ENCODE data around the gene JARID2. TPM values are rescaled to one million over a fixed set of nuclear protein-coding genes. Genes with fewer than 3 reads are reported as not detected.

The JARID2 gene
- total and polyA plus RNA-seq, 2 of the 13 experiments (the other 11 are each of a cell fraction or from before 2014, with no cell fraction given): 7.5 to 10.3 TPM

DNA sequence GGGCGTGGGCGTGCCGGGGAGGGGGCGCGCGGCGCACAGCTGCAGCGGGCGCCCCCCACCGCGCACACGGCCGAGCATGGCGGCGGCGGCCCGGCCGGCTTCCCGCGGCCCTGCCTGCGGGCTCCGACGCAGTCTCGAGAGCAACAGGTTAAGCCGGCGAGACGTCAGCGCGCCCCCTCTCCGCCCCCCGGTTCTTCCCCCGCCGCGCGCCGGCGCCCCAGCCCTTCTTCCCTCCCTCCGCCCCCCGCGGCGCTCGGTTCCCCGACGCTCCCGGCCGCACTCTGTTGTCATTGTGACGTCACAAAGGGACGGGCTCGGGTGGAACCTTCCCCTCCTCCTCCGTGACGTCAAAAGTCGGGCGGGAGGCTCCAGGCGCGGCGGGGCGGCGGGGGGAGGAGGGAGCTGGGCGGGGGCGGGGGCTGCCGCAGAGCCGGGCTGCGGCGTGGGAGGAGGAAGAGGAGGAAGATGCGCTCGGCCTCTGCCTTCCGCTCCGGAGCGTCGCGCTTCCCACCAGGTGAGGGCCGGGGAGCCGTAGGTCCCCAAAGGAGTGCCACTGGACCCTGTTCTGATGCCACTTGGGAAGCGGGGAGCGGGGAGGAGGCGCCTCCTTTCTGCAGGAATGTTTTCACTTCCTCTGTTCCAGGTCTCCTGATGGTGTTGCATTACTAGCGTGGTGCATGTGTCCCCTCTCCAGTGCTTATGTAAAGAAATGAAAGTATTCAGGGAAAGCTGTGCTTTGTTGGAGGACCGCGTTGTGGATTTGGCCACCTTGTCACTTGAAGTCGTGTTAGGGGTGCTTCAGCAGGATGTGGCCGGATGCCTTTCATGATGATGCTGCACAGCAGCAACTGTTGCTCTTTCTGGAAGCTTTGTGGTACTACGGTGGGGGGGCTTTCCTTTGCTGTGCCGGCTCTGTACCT is 2.8 kb downstream of the JARID2 start (continued):
- no peak for TF ChIP-seq ZNF12 (CRISPR knock-in tag; IDR thresholded peaks at IDR 0.05)
- TF ChIP-seq CREB1 (IDR thresholded peaks at IDR 0.05): peak; percentile 99
- TF ChIP-seq CREB1 (CRISPR knock-in tag; IDR thresholded peaks at IDR 0.05): peak; percentile 91
- peak; percentile 26; the same call in 1 of the 2 replicates for TF ChIP-seq ZFP1 (CRISPR knock-in tag; IDR thresholded peaks at IDR 0.05)
- TF ChIP-seq, protein P1, sequence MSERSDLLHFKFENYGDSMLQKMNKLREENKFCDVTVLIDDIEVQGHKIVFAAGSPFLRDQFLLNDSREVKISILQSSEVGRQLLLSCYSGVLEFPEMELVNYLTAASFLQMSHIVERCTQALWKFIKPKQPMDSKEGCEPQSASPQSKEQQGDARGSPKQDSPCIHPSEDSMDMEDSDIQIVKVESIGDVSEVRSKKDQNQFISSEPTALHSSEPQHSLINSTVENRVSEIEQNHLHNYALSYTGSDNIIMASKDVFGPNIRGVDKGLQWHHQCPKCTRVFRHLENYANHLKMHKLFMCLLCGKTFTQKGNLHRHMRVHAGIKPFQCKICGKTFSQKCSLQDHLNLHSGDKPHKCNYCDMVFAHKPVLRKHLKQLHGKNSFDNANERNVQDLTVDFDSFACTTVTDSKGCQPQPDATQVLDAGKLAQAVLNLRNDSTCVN (CRISPR knock-in tag; IDR thresholded peaks at IDR 0.05; ENCODE audit: borderline replicate concordance): no peak
- TF ChIP-seq NR2F2 (IDR thresholded peaks at IDR 0.05; ENCODE audit: borderline replicate concordance, low read depth): no peak
- TF ChIP-seq ZSCAN25 (CRISPR knock-in tag; IDR thresholded peaks at IDR 0.05): no peak
- TF ChIP-seq, protein P2, sequence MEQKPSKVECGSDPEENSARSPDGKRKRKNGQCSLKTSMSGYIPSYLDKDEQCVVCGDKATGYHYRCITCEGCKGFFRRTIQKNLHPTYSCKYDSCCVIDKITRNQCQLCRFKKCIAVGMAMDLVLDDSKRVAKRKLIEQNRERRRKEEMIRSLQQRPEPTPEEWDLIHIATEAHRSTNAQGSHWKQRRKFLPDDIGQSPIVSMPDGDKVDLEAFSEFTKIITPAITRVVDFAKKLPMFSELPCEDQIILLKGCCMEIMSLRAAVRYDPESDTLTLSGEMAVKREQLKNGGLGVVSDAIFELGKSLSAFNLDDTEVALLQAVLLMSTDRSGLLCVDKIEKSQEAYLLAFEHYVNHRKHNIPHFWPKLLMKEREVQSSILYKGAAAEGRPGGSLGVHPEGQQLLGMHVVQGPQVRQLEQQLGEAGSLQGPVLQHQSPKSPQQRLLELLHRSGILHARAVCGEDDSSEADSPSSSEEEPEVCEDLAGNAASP (CRISPR knock-in tag; IDR thresholded peaks at IDR 0.05; ENCODE audit: borderline replicate concordance): no peak
- TF ChIP-seq SRSF1 (optimal IDR thresholded peaks at IDR 0.05; ENCODE audit: low read depth, low read length): no peak
- TF ChIP-seq, protein P3, sequence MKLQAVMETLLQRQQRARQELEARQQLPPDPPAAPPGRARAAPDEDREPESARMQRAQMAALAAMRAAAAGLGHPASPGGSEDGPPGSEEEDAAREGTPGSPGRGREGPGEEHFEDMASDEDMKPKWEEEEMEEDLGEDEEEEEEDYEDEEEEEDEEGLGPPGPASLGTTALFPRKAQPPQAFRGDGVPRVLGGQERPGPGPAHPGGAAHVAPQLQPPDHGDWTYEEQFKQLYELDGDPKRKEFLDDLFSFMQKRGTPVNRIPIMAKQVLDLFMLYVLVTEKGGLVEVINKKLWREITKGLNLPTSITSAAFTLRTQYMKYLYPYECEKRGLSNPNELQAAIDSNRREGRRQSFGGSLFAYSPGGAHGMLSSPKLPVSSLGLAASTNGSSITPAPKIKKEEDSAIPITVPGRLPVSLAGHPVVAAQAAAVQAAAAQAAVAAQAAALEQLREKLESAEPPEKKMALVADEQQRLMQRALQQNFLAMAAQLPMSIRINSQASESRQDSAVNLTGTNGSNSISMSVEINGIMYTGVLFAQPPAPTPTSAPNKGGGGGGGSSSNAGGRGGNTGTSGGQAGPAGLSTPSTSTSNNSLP (IDR thresholded peaks at IDR 0.05; ENCODE audit: low read depth, low read length): no peak
- TF ChIP-seq PRMT3 (CRISPR knock-in tag; IDR thresholded peaks at IDR 0.05; ENCODE audit: borderline replicate concordance, low read depth): no peak
- TF ChIP-seq, protein P4, sequence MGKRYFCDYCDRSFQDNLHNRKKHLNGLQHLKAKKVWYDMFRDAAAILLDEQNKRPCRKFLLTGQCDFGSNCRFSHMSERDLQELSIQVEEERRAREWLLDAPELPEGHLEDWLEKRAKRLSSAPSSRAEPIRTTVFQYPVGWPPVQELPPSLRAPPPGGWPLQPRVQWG (CRISPR knock-in tag; IDR thresholded peaks at IDR 0.05; ENCODE audit: borderline replicate concordance, low read depth): no peak
- TF ChIP-seq, protein P5, sequence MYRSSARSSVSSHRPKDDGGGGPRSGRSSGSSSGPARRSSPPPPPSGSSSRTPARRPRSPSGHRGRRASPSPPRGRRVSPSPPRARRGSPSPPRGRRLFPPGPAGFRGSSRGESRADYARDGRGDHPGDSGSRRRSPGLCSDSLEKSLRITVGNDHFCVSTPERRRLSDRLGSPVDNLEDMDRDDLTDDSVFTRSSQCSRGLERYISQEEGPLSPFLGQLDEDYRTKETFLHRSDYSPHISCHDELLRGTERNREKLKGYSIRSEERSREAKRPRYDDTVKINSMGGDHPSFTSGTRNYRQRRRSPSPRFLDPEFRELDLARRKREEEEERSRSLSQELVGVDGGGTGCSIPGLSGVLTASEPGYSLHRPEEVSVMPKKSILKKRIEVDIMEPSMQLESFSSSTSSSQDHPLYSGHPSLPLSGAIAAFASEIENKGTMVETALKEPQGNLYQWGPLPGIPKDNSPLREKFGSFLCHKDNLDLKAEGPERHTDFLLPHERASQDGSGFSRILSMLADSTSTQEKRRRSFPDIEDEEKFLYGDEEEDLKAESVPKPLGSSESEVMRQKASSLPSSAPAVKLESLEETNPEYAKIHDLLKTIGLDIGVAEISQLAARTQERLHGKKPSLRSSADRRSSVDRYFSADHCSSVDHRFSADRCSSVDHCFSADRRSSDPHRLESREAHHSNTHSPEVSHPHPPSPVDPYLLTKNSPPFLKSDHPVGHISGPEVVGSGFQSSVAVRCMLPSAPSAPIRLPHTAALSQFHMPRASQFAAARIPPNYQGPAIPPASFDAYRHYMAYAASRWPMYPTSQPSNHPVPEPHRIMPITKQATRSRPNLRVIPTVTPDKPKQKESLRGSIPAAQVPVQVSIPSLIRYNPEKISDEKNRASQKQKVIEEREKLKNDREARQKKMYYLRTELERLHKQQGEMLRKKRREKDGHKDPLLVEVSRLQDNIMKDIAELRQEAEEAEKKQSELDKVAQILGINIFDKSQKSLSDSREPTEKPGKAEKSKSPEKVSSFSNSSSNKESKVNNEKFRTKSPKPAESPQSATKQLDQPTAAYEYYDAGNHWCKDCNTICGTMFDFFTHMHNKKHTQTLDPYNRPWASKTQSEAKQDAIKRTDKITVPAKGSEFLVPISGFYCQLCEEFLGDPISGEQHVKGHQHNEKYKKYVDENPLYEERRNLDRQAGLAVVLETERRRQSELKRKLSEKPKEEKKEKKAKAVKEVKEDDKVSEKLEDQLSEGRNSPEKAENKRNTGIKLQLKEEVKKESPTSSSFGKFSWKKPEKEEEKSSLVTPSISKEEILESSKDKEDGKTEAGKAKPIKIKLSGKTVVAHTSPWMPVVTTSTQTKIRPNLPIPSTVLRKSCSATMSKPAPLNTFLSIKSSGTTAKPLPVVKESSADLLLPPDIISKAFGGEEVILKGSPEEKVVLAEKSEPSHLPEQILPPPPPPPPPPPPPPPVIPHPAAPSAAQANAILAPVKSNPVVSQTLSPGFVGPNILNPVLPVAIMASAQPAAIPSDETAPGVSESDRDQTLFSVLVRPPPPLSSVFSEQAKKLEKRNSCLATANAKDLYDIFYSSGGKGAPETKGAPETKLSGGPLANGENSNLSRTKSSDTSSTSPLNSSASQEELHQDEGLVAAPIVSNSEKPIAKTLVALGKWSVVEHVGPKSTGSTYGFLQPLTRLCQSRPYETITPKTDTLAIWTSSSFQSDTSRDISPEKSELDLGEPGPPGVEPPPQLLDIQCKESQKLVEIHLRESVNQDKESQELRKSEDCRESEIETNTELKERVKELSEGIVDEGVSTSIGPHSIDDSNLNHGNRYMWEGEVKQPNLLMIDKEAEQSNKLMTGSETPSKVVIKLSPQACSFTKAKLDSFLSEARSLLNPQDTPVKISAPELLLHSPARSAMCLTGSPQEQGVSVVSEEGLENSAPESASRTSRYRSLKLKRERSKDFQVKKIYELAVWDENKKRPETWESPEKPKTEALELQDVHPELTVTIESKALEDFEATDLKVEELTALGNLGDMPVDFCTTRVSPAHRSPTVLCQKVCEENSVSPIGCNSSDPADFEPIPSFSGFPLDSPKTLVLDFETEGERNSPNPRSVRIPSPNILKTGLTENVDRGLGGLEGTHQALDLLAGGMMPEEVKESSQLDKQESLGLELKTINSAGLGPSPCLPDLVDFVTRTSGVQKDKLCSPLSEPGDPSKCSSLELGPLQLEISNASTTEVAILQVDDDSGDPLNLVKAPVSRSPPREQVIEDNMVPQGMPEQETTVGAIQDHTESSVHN (CRISPR knock-in tag; IDR thresholded peaks at IDR 0.05): no peak
- no peak for TF ChIP-seq ZNF678 (CRISPR knock-in tag; IDR thresholded peaks at IDR 0.05)

Measured in HepG2 (cell line).